ENCODE data around the gene SMAP1. TPM values are rescaled to one million over a fixed set of nuclear protein-coding genes. Genes with fewer than 3 reads are reported as not detected.

Gene SMAP1
- total and polyA plus RNA-seq, 9 of the 15 experiments (the other 6 are each of a cell fraction or from before 2014, with no cell fraction given), result 11.4 to 26.4 (median 15.5) TPM

GRCh38 chr6:70864401-70864800 lies 196.7 kb downstream of the SMAP1 start:
- Histone ChIP-seq H3K9me1 (ENCODE audit: control insufficient read depth, insufficient read depth, low read length) (no peaks in the 10 kb centered on the region), H3K27me3 (ENCODE audit: control insufficient read depth in 2 of 2, insufficient read depth in 2 of 2, low read length in 2 of 2) (no peaks in the 10 kb centered on the region), H3K4me3 (no peak overlapping the region), H3K79me2 (ENCODE audit: control insufficient read depth, insufficient read depth, low read length) (no peaks in the 10 kb centered on the region), H2AFZ (ENCODE audit: low read depth, low read length) (no peak overlapping the region), H4K20me1 (replicated peaks; ENCODE audit: control insufficient read depth, insufficient read depth, low read length) (no peaks in the 10 kb centered on the region), H3K4me1 (replicated peaks in 1 of 2; ENCODE audit: control insufficient read depth in 2 of 2, insufficient read depth in 2 of 2, low read length in 2 of 2) (no peaks in the 10 kb centered on the region), H3K27ac (ENCODE audit: extremely low read depth, low read depth, low read length) (no peak overlapping the region), H3K9ac (ENCODE audit: insufficient read depth in 1 of 2, low read depth in 2 of 2, low read length in 2 of 2) (no peak overlapping the region), H3K4me2 (ENCODE audit: insufficient read depth, low read length) (no peak overlapping the region), H3K9me3 (replicated peaks; ENCODE audit: control insufficient read depth, insufficient read depth, low read depth, low read length) (no peaks in the 10 kb centered on the region), H3K36me3 (ENCODE audit: control insufficient read depth, insufficient read depth, low read length) (no peaks in the 10 kb centered on the region)
- ATAC-seq, result no peak
- no peak for TF ChIP-seq ZNF121 (CRISPR knock-in tag; conservative IDR thresholded peaks at IDR 0.05)
- TF ChIP-seq ZFP91 (CRISPR knock-in tag; IDR thresholded peaks at IDR 0.05), result no peak
- no peak for TF ChIP-seq SMARCC2 (IDR thresholded peaks at IDR 0.05; ENCODE audit: low read depth)
- no peak for TF ChIP-seq TFAM (CRISPR knock-in tag; conservative IDR thresholded peaks at IDR 0.05)
- DNase-seq (ENCODE audit: extremely low read depth in 1 of 4, low spot score in 3 of 4), result no peak
- in situ Hi-C loops (cut with MboI), result no loop called here
- CTCF ChIA-PET (ENCODE audit: low intra/inter-chr PET ratio), result no interaction called here
- POLR2A ChIA-PET, result interaction anchor here (0.7 kb wide), 1 partner anchor 66 kb away, joined by 4 read pairs; no protein-coding TSS in a partner anchor
- intact Hi-C loops (cut with micrococcal nuclease), result no loop called here
- BruUV-seq (replicated peaks), result no TSS peak
- no peak for FAIRE-seq
- WGBS (ENCODE audit: insufficient coverage, low coverage, missing lambda C conversion rate), result 34% methylated on average over 3 of the region's 3 CpGs

GRCh38 chr6:70872469-70872868 lies 204.8 kb downstream of the SMAP1 start:
- H2AFZ ChIP-seq (ENCODE audit: low read depth, low read length), result no peak overlapping the region
- H3K9ac ChIP-seq (ENCODE audit: insufficient read depth in 1 of 2, low read depth in 2 of 2, low read length in 2 of 2), result no peak overlapping the region
- no peak overlapping the region for H3K27ac ChIP-seq (ENCODE audit: extremely low read depth, low read depth, low read length)
- no peaks in the 10 kb centered on the region for H3K36me3 ChIP-seq (ENCODE audit: control insufficient read depth, insufficient read depth, low read length)
- H3K27me3 ChIP-seq (ENCODE audit: control insufficient read depth in 2 of 2, insufficient read depth in 2 of 2, low read length in 2 of 2), result peaks cover 0 to 3% of the 10 kb centered on the region in 2 experiments; a peak in 1 of 5 replicates
- intact Hi-C loops (cut with micrococcal nuclease) (no loop called here), in situ Hi-C loops (cut with MboI) (no loop called here)
- FAIRE-seq (no peak), DNase-seq (ENCODE audit: extremely low read depth in 1 of 4, low spot score in 3 of 4) (no peak), ATAC-seq (no peak)
- no peaks in the 10 kb centered on the region for H3K79me2 ChIP-seq (ENCODE audit: control insufficient read depth, insufficient read depth, low read length)
- no peak overlapping the region for H3K4me2 ChIP-seq (ENCODE audit: insufficient read depth, low read length)
- no peaks in the 10 kb centered on the region for H4K20me1 ChIP-seq (replicated peaks; ENCODE audit: control insufficient read depth, insufficient read depth, low read length)
- H3K4me1 ChIP-seq (replicated peaks in 1 of 2; ENCODE audit: control insufficient read depth in 2 of 2, insufficient read depth in 2 of 2, low read length in 2 of 2), result no peaks in the 10 kb centered on the region
- BruUV-seq (replicated peaks), result no TSS peak
- 6% methylated on average over 2 of the region's 2 CpGs for WGBS (ENCODE audit: insufficient coverage, low coverage, missing lambda C conversion rate)
- H3K9me3 ChIP-seq (replicated peaks; ENCODE audit: control insufficient read depth, insufficient read depth, low read depth, low read length), result no peaks in the 10 kb centered on the region
- TF ChIP-seq POLR2B (IDR thresholded peaks at IDR 0.05; ENCODE audit: low read depth, partially characterized antibody) (no peak), ZNF507 (tag; conservative IDR thresholded peaks at IDR 0.05) (peak; percentile 88)
- H3K4me3 ChIP-seq, result no peak overlapping the region
- no peaks in the 10 kb centered on the region for H3K9me1 ChIP-seq (ENCODE audit: control insufficient read depth, insufficient read depth, low read length)
- CTCF ChIA-PET (ENCODE audit: low intra/inter-chr PET ratio), result interaction anchor here (0.6 to 0.8 kb wide), 2 partner anchors 14 to 31 kb away, joined by 3 to 4 read pairs; no protein-coding TSS in a partner anchor
- POLR2A ChIA-PET, result no interaction called here

Measured in K562 (cell line).